GM21367 (cell line): ENCODE measurements around the gene PPARGC1A.

Experiments used
- ATAC-seq: cut with Tn5 transposase; IDR thresholded peaks from one replicate; pipeline ENCODE4 v1.9.1; 2021; ENCODE audit not compliant: unreplicated experiment

Gene PPARGC1A

GRCh38 chr4:23889814-23890341 lies at the start of gene PPARGC1A:
TSS of gene PPARGC1A (minus strand) at chr4:23890047. CDS start at chr4:23889957, 90 bp downstream.
- ATAC-seq: no peak

- no peak for ATAC-seq
Measured at GRCh38 chr4:23938796-23939195, 48.9 kb upstream of the PPARGC1A start.

- ATAC-seq: no peak
Measured at GRCh38 chr4:23937173-23937572, 47.3 kb upstream of the PPARGC1A start.

GRCh38 chr4:23934915-23935314 lies 45.1 kb upstream of the PPARGC1A start:
- no peak for ATAC-seq

GRCh38 chr4:23934223-23934622 lies 44.4 kb upstream of the PPARGC1A start:
- no peak for ATAC-seq

GRCh38 chr4:23932901-23933308 lies 43.1 kb upstream of the PPARGC1A start:
- no peak for ATAC-seq

GRCh38 chr4:23932186-23932585 lies 42.3 kb upstream of the PPARGC1A start:
- ATAC-seq: no peak

- ATAC-seq: no peak
Measured at GRCh38 chr4:23931489-23931830, 41.6 kb upstream of the PPARGC1A start.

- no peak for ATAC-seq
Measured at GRCh38 chr4:23930750-23931488, 41.1 kb upstream of the PPARGC1A start.

- no peak for ATAC-seq
Measured at GRCh38 chr4:23929248-23929647, 39.4 kb upstream of the PPARGC1A start.

GRCh38 chr4:23924556-23924955 lies 34.7 kb upstream of the PPARGC1A start:
- ATAC-seq: no peak

- ATAC-seq: no peak
Measured at GRCh38 chr4:23923840-23924239, 34.0 kb upstream of the PPARGC1A start.

GRCh38 chr4:23923141-23923540 lies 33.3 kb upstream of the PPARGC1A start:
- no peak for ATAC-seq

- no peak for ATAC-seq
Measured at GRCh38 chr4:23922541-23923111, 32.8 kb upstream of the PPARGC1A start.

GRCh38 chr4:23922013-23922412 lies 32.2 kb upstream of the PPARGC1A start:
- no peak for ATAC-seq

- no peak for ATAC-seq
Measured at GRCh38 chr4:23921447-23921845, 31.6 kb upstream of the PPARGC1A start.

GRCh38 chr4:23920716-23921446 lies 31.0 kb upstream of the PPARGC1A start:
- ATAC-seq: no peak

- no peak for ATAC-seq
Measured at GRCh38 chr4:23920296-23920695, 30.4 kb upstream of the PPARGC1A start.

- no peak for ATAC-seq
Measured at GRCh38 chr4:23916282-23916681, 26.4 kb upstream of the PPARGC1A start.

- ATAC-seq: no peak
Measured at GRCh38 chr4:23915459-23916132, 25.7 kb upstream of the PPARGC1A start.

GRCh38 chr4:23911675-23912455 lies 22.0 kb upstream of the PPARGC1A start:
- no peak for ATAC-seq
